Spleen (tissue), 7 donors: ENCODE data around the gene ALK.

ENCODE experiments used
- POLR2AphosphoS5 ChIP-seq, 3 donors: sonication (generic); formaldehyde crosslinking; IDR thresholded peaks; one replicate each; pipeline ENCODE4 v1.5.1; 2017; ENCODE audit warnings: antibody characterized with exemption in 3 of 3
- TF ChIP-seq, protein P1 (sequence below), 11 experiments: fragments of 200-600 bp in 7 of 11; fragments of 450-650 bp in 4 of 11; sonication (generic) in 4 of 11; IDR thresholded peaks in 8 of 11; conservative IDR thresholded peaks in 3 of 11; 1 replicate in 7 of 11; 2 replicates in 4 of 11; pipeline versions ENCODE4 v1.4.0 to v1.8.0; 2016 to 2021; ENCODE audit warnings: antibody characterized with exemption in 11 of 11, inconsistent platforms in 4 of 11, mild to moderate bottlenecking in 1 of 11
- donor health status: DM: no; HTN: no; CAD: no; lungs with moderate emphysema.
- donor health status: DM: no; HTN: no; CAD: no.
- donor health status: DM: no; HTN: no; CAD: no.

DNA sequence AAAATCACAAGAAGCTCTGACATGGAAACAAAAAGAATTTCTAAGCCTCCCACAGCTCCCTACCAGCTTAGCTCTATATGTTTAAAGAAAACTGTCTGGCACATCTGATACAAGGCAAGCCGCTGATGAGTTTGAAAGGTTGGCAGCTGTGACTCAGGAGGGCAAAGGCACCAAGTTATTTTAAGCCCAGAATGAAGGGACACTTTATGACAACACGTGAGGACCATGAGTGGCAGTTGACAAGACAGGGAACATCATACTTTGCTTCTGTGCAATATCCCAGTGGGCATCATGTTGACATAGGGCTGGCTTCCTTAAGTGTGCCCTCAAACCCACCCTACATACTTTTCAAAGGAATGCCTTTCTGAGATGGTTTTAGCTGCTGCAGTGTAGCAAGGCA, 533.3 kb downstream of the ALK start:
- TF ChIP-seq, protein P1, sequence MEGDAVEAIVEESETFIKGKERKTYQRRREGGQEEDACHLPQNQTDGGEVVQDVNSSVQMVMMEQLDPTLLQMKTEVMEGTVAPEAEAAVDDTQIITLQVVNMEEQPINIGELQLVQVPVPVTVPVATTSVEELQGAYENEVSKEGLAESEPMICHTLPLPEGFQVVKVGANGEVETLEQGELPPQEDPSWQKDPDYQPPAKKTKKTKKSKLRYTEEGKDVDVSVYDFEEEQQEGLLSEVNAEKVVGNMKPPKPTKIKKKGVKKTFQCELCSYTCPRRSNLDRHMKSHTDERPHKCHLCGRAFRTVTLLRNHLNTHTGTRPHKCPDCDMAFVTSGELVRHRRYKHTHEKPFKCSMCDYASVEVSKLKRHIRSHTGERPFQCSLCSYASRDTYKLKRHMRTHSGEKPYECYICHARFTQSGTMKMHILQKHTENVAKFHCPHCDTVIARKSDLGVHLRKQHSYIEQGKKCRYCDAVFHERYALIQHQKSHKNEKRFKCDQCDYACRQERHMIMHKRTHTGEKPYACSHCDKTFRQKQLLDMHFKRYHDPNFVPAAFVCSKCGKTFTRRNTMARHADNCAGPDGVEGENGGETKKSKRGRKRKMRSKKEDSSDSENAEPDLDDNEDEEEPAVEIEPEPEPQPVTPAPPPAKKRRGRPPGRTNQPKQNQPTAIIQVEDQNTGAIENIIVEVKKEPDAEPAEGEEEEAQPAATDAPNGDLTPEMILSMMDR (IDR thresholded peaks at IDR 0.05 in 8 of 11, conservative IDR thresholded peaks at IDR 0.05 in 3 of 11): no peak
- no peak for TF ChIP-seq POLR2AphosphoS5 (IDR thresholded peaks at IDR 0.05)
